Pulmonary artery endothelial cell (primary cell): Measurements from ENCODE around the gene AMOTL2. TPM values are rescaled to one million over a fixed set of nuclear protein-coding genes. Genes with fewer than 3 reads are reported as not detected.

Source experiments
- DNase-seq: peaks from one replicate; pipeline ENCODE4 v3.0.0-alpha.2; 2011; ENCODE audit warnings: low read depth, low spot score
- total RNA-seq: library from RNA; depleted of rRNA; stranded (reverse); fragments of >200 nt; gene quantifications from 2 replicates; pipeline ENCODE4 v1.2.3, GENCODE V29; 2014

The AMOTL2 gene
- total RNA-seq, 1 donor from 2014 or later = 85.1 TPM

GRCh38 chr3:134317106-134317947, 56.9 kb downstream of the AMOTL2 start:
- DNase-seq = no peak

GRCh38 chr3:134315286-134316106, 58.8 kb downstream of the AMOTL2 start:
- DNase-seq = peak; percentile 71

- peak; percentile 27 for DNase-seq
Observed at GRCh38 chr3:134314588-134315285, 59.5 kb downstream of the AMOTL2 start.

DNA sequence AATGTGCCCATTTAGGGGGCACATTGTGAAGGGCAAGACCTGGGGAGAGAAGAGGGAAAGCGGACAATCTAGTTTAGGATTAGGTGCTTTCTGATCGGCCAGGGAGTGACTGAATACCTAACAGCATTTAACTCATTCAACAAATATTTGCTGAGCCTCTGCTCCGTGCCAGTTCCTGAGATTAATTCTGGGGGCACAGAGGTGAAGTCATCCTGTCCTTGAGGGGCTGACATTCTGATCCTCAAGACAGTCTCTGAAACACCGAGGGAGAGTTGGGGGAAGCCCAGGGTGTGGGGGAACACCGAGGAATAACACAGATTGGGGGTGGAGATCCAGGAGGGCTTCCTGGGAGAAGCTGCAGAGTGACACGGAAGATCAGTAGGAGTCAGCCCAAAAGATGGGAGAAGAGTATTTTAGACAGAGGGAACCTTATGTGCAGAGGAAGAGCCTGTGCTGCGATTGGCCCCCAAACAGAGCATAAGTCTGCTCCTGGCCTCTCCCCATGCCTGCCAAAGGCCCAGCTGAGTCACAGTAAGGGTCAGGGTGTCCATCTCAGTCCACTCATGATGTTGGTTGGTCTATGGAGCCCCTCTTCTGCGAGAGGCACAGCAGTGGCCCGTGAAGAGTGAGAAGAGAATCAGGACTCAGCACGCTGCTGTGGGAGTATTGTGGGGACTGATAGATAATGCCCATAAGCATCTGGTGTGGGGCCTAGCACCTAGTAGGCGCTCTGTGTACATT, 60.2 kb downstream of the AMOTL2 start:
- no peak for DNase-seq

DNA sequence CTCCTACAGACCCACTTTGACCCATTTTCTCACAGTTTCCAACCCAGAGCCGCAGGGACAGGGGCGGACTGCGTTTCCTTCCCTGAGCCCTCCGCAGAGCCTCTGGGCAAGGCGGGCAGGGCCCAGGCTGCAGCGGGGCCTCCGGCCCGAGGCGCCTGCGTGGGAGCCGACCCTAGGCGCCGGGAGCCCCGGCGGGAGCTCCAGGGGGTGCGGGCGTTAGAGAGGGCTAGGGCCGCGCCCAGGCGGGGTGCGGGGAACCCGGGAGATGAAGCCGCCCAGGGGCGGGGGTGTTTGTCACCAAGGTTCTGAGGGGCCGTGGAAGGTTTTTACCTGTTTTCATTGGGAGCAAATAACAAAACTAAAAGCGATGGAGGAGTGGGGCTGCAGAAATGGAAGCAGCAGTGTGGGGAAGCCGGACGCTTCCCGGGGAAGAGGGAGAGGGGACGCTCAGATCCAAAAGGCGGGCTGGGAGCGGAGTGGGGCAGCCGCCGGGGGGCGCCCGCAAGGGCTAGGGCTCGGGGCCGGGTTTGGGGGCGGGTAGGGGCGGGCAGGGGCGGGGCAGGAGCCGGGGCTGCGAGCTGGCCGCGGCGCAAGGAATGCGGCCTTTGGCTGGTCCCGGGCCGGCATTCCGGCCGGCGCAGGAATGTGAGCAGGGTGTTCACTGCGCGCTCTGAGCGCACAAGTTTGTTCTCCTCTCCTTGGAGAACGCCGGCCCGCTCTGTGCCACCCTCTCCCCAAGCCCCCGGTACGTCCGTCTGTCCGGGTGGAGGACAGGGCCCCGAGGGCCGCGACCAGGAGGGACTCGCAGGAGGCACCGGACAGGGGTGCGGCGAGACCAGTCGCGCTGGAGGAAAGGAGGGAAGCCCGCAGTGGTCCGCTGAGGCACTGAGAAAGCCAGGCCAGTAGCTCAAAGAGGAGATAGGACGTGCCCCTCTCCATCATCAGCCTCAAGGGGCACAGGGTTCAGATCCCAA, 61.1 kb downstream of the AMOTL2 start:
- DNase-seq = peak; percentile 50

DNA sequence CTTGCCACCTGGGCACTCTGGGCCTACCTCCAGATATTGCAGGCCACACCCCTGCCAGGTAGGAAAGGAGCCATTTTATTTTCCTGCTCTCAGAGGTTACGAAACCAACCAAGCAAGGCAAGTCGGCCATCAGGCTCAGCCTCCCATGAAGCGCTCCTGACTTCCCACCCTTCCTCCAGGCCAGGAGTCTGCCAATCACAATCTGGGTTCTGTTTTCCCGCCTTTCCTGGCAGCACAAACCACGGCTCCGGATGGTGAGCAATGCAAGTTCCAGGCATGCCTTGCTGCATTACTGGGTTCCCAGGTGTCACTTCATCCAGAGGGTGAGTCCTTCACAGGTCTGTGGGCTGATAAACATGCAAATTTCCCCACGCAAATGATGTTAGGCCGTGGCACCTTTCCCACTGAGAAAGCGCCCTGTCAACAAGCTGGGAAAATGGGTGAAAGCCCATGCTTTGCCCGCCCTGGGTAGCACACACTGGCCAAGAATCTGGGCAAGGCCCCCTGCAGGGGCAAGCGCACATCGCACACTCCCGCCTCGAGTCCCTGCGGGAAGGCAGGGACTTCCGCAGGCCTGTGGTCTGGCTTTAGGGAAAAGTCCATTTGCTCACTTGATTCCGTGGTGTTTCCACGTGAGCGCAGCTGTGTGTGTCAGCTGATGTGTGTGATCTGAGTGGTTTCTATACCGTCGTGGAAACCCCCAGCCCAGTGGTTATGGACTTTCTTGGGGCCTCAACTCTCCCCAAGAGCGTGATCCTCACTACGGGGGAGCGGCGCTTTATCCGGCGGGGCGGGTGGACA, 62.0 kb downstream of the AMOTL2 start:
- DNase-seq = no peak

DNA sequence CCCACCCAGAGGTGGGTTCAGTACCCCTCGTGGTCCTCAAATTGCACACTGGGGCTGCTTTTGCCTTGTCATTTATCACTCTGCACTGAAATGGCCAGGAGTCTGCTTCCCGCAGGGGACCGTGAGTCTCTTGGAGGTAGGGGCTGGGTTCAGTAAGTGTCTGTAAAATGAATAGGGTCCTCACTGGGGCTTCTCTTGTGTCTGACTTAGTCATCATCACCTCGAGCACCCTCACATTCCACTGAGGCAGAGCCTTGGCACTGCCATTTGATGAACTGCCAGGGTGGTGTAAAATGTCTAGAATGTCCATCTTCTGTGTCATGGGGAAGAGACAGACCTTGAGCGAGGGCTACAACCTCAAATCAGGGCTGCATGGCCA, 62.6 kb downstream of the AMOTL2 start:
- no peak for DNase-seq

- DNase-seq = no peak
Observed at GRCh38 chr3:134311265-134311664, 63.0 kb downstream of the AMOTL2 start.

DNA sequence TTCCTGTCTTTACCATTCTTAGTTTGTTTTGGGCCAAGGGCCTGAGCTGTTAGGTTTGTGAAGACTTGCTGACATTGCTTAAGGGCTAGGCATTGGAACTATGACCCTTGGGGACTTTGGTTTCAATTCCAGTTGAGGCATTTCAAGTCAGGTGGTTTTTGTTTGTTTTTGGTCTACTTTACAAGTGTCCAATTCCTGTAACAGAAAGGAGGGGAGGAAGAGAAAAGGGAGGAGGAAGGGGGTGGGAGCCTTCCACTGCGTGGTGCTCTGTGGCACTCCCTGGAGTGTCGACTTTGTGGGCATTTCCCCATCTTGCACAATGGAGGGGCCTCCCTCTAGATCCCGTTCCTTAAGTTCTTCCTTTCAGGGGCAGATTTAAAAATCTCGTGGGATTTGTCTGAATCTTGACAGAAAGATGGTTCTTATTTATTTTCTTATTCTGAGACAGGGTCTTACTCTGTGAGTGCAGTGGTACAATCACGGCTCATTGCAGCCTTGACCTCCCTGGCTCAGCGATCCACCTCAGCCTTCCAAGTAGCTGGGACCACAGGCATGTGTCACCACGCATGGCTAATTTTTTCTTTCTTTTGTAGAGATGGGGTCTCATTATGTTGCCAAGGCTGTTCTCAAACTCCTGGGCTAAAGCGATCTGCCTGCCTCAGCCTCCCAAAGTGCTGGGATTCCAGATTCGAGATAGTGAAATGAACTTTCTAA, 64.1 kb downstream of the AMOTL2 start:
- DNase-seq = no peak

DNA sequence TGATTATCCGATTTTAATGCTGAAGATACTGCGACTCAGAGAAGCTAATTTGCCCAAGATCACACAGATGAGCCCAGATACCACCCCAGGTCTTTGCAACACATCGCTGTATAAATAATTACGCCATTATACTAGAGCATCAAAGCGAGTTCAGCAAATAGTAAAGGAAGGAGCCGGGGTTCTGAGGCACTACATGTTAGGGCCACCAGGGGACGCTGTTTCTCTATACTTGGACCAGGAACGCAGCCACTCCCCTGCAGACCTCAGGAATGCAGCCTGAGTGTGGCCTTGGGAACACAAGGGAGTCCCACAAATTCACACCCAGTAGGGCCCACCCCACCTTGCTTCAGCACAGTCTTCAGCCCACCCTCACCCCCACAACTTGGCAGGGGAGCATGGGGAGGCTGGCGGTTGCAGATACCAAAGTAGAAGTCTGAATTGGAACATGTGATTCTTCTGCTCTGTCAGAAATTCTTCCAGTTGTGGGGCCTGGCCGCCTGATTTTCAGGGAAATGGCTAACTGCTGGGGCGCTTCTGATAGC, 65.8 kb downstream of the AMOTL2 start:
- DNase-seq = no peak

- no peak for DNase-seq
Observed at GRCh38 chr3:134307425-134307824, 66.8 kb downstream of the AMOTL2 start.

DNA sequence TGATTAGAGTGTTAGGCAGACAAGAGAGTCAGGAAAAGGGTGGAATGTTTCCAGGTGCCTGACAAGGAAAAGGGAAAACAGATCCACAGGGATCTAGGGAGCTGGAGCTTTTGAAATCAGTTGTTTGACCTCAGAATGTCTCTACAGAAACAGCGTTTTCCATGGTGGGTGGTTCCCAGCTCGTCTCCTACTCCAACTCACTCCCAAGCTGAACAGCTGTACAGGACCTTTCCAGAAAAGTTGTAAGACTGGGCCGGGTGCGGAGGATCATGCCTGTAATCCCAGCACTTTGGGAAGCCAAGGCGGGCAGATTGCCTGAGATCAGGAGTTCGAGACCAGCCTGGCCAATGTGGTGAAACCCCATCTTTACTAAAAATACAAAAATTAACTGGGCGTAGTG, 67.9 kb downstream of the AMOTL2 start:
- no peak for DNase-seq

Other genes starting within 250 kb of the AMOTL2 start
- gene RYK, start 123.6 kb downstream of the AMOTL2 start, total RNA-seq = 92.2 and 92.5 TPM in 2 replicates
- 46.4 and 65.2 TPM in 2 replicates for gene ANAPC13, start 111.5 kb upstream of the AMOTL2 start, total RNA-seq
- 21.2 and 26.1 TPM in 2 replicates for gene CEP63, start 111.6 kb upstream of the AMOTL2 start, total RNA-seq